Measurements from ENCODE around the gene HINT3. TPM values are rescaled to one million over a fixed set of nuclear protein-coding genes. Genes with fewer than 3 reads are reported as not detected.

The HINT3 gene
- polyA plus RNA-seq, 1 donor from 2014 or later: 72.2 TPM

- Histone ChIP-seq H3K27me3 (ENCODE audit: insufficient read depth, low read depth, low read length) (no peaks in the 10 kb centered on the region), H3K4me2 (ENCODE audit: low read length) (no peak overlapping the region), H3K9me3 (ENCODE audit: low read length) (no peaks in the 10 kb centered on the region), H3K4me3 (ENCODE audit: low read length) (no peak overlapping the region), H3K79me2 (replicated peaks; ENCODE audit: insufficient read depth, low read length) (no peaks in the 10 kb centered on the region), H3F3A (ENCODE audit: insufficient read depth, low read length, poor library complexity, severe bottlenecking) (no peaks in the 10 kb centered on the region), H3K9ac (ENCODE audit: low read length) (no peak overlapping the region), H3K9me2 (ENCODE audit: insufficient read depth, low read length) (no peaks in the 10 kb centered on the region), H4K20me1 (ENCODE audit: insufficient read depth) (no peaks in the 10 kb centered on the region), H3K27ac (ENCODE audit: low read length) (no peak overlapping the region), H3K36me3 (ENCODE audit: insufficient read depth, low read length) (peaks cover 3% of the 10 kb centered on the region), H2AFZ (ENCODE audit: low read depth, low read length) (no peak overlapping the region)
- TF ChIP-seq EZH2 (IDR thresholded peaks at IDR 0.05; ENCODE audit: borderline replicate concordance, insufficient read depth, low read length, poor library complexity, severe bottlenecking) (no peak), TAF1 (IDR thresholded peaks at IDR 0.05; ENCODE audit: low read depth) (no peak), REST (IDR thresholded peaks at IDR 0.05; ENCODE audit: borderline replicate concordance) (no peak)
Observed at GRCh38 chr6:125930765-125931418, 25.7 kb upstream of the HINT3 start.

DNA sequence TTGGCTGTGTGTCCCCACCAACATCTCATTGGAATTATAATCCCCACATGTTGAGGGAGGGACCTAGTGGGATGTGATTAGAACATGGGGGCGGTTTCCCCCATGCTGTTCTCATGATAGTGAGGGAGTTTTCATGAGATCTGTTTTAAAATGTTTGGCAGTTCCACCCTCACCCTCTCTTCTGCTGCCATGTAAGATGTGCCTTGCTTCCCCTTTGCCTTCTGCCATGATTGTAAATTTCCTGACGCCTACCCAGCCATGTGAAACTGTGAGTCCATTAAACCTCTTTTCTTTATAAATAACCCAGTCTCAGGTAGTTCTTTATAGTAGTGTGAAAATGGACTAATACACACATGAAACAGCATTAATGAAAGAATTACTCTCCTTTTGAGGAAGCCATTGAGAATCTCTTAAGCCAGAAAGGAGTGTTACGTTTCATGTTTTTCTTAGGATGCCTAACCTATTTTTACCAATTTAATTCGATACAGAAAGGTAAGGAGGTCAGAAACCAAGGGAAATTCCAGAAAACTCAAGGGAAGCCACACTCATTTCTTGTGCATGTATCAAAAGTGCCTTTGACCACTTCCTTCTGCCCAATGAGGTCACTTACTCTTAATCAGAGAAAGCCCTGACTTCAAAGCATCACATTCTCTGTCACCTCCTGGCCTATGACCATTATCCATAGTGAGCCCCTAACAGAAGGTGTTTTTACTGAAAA is 24.7 kb upstream of the HINT3 start:
- no peaks in the 10 kb centered on the region for H4K20me1 ChIP-seq (ENCODE audit: insufficient read depth)
- no peaks in the 10 kb centered on the region for H3K9me3 ChIP-seq (ENCODE audit: low read length)
- no peak overlapping the region for H2AFZ ChIP-seq (ENCODE audit: low read depth, low read length)
- H3K9ac ChIP-seq (ENCODE audit: low read length): no peak overlapping the region
- no peaks in the 10 kb centered on the region for H3K9me2 ChIP-seq (ENCODE audit: insufficient read depth, low read length)
- H3K27ac ChIP-seq (ENCODE audit: low read length): no peak overlapping the region
- H3K79me2 ChIP-seq (replicated peaks; ENCODE audit: insufficient read depth, low read length): no peaks in the 10 kb centered on the region
- H3K27me3 ChIP-seq (ENCODE audit: insufficient read depth, low read depth, low read length): no peaks in the 10 kb centered on the region
- H3K4me2 ChIP-seq (ENCODE audit: low read length): no peak overlapping the region
- H3F3A ChIP-seq (ENCODE audit: insufficient read depth, low read length, poor library complexity, severe bottlenecking): no peaks in the 10 kb centered on the region
- no peak overlapping the region for H3K4me3 ChIP-seq (ENCODE audit: low read length)
- peaks cover 3% of the 10 kb centered on the region for H3K36me3 ChIP-seq (ENCODE audit: insufficient read depth, low read length)
- no peak for TF ChIP-seq POLR2AphosphoS5 (IDR thresholded peaks at IDR 0.05)
- TF ChIP-seq EP300 (conservative IDR thresholded peaks at IDR 0.05; ENCODE audit: poor library complexity, severe bottlenecking): no peak
- no peak for TF ChIP-seq RAD21 (conservative IDR thresholded peaks at IDR 0.05)
- no peak for TF ChIP-seq TAF1 (IDR thresholded peaks at IDR 0.05; ENCODE audit: low read depth)
- no peak for TF ChIP-seq MXI1 (conservative IDR thresholded peaks at IDR 0.05; ENCODE audit: poor library complexity, severe bottlenecking)
- TF ChIP-seq CTCF (IDR thresholded peaks at IDR 0.05; ENCODE audit: poor library complexity, severe bottlenecking): no peak
- TF ChIP-seq EZH2 (IDR thresholded peaks at IDR 0.05; ENCODE audit: borderline replicate concordance, insufficient read depth, low read length, poor library complexity, severe bottlenecking): no peak
- TF ChIP-seq REST (IDR thresholded peaks at IDR 0.05; ENCODE audit: borderline replicate concordance): no peak
- no peak for TF ChIP-seq SMC3 (conservative IDR thresholded peaks at IDR 0.05; ENCODE audit: poor library complexity)

Measured in neural cell (in vitro differentiated cells).